SKM-1 (cell line): Measurements from ENCODE around the gene INTS15.
A peak's percentile ranks its signal among the peaks of the same experiment; 100 is the strongest.
"Not testable (repeated sequence)": the region's sequence is repeated elsewhere in the genome, so short reads cannot be mapped to it uniquely, and the experiment has no call there.

Experiments used
- DNase-seq: peaks from one replicate; lab custom pipeline; 2025; ENCODE audit not compliant: unreplicated experiment; lab: John Stamatoyannopoulos, UW

Gene INTS15

GRCh38 chr7:6576867-6577368, 12.9 kb upstream of the INTS15 start:
- not testable (repeated sequence) for DNase-seq

DNA sequence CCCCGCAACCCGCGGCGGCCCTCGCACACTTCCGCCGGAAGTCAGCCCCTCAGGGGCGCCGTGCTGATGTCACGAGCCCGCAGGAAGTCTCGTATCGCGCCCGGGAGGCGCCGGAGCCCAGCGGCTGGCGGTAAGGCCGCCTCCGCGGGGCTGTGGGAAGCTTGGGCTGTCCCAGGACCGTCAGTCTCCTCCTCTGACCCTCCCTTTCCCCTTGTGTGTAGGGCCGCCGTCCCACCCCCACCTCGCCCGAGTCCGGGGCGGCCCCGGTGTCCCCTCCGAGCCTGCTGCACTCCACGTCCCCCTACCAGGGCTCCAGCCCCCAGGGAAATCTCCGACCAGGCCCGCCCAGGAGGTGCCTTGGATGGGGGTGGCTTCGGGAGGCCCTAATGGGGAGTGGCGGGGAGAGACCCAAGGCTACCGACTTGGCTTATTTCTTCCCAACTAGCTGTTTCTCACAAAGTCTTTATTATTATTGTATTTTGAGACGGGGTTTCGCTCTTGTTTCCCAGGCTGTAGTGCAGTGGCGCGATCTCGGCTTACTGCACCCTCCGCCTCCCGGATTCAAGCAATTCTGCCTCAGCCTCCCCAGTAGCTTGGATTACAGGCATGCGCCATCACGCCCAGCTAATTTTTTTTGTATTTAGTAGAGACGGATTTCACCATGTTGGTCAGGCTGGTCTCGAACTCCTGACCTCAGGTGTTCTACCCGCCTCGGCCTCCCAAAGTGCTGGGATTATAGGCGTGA, 12.3 kb upstream of the INTS15 start, which contains the start of gene ZDHHC4:
Gene ZDHHC4, plus strand, starts transcription at position 86 of the 745 bp plus-strand sequence. CDS start 3,108 bp downstream, outside the sequence.
- peak; percentile 66 for DNase-seq

- no peak for DNase-seq
These were observed 11.4 kb upstream of the INTS15 start for GRCh38 chr7:6578114-6579084.

GRCh38 chr7:6579446-6579845, 10.4 kb upstream of the INTS15 start:
- peak; percentile 18 for DNase-seq

- not testable (repeated sequence) for DNase-seq
These were observed 3.9 kb upstream of the INTS15 start for GRCh38 chr7:6585746-6586432.

- DNase-seq, result no peak
These were observed 1.3 kb upstream of the INTS15 start for GRCh38 chr7:6588566-6588965.

GRCh38 chr7:6589151-6589828, 531 bp upstream of the INTS15 start:
- DNase-seq, result no peak

- no peak for DNase-seq
These were observed 857 bp downstream of the INTS15 start for GRCh38 chr7:6590645-6591110.

GRCh38 chr7:6600093-6600492, 10.3 kb downstream of the INTS15 start:
- no peak for DNase-seq

DNA sequence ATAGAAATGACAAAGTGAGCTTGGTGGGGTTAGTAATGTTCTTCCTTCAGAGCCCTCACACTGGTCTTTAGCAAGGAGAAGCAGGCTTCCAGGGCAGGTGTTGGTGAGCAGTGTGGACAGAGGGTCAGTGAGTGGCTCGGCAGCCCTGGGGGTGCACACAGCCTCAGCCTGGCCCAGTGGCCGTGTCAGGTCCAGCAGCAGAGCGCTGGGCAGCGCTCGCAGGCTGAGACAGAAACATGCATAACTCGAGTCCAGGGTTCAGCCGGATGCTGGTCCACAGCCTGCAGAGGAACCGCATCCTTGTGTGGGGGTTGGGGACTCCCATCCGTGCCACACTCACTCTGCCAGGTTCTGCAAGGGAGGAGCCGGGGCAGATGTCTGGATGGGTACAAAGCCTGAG, 14.6 kb downstream of the INTS15 start:
- DNase-seq, result no peak

GRCh38 chr7:6606866-6607583, 17.2 kb downstream of the INTS15 start:
- DNase-seq, result no peak

DNA sequence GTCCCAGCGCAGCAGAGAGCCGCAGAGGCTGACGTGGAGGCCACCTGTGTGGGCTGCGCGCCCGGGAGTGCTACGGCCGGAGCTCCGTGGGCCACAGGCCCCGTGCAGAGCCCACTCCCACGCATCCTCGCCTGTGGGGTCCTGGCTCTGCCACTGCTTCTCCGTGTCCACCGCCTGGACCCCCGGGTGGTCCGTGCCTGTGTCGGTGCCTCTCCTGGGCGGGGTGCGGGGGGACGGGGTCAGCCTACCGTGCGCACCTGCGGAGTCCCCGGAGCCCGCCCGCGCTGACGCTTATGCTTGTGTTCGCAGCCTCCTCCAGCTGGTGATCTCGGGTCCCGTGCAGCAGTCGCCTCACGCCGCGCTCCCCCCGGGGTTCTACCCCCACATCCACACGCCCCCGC, 17.8 kb downstream of the INTS15 start:
- no peak for DNase-seq

DNA sequence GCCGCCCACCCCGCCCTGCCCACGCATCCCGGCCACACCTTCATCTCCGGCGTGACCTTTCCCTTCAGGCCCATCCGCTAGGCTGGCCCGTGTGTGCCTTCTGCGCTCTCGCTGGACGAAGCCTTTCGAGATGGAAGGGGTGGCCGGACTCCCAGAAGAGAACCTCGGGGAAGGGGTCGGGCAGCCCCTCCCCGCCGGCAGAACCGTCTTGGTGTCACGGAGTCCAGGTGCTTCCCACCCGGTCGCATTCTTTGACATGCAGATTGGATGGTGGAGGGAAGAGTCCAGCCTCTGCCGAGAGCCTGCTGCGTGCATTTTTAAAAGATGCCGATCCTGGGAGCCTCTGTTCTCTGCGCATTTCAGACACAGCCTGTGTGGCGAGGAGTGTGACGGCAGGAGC, 18.3 kb downstream of the INTS15 start:
- DNase-seq, result no peak

DNA sequence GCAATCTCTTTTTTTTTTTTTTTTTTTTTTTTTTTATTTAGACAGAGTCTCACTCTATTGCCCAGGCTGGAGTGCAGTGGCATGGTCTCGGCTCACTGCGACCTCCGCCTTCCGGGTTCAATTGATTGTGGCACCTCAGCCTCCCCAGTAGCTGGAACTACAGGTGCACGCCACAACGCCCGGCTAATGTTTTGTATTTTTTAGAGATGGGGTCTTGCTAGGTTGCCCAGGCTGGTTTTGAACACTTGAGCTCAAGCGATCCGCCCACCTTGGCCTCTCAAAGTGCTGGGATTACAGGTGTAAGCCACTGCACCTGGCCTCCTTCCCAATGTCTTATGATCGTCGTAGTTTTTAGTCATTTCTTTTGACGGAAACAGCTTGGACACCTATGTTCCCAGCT, 19.0 kb downstream of the INTS15 start:
- no peak for DNase-seq

DNA sequence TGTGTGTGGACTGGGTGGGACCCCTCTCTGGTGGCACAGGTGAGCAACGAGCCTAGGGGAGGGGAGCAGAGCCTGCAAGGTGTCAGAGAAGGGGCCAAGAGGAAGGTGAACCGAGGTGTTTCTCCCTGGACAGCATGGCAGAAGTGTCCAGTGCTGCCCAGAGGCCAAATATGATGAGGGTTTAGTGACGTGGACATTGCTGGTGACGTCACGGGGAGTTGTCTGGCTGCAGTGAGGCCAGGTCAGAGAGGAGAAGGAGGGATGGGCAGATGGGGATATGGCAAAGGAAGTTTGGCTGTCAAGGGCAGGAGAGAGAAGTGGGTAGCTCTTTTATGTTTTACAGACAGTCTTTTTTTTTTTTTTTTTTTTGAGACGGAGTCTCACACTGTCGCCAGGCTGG, 23.0 kb downstream of the INTS15 start:
- no peak for DNase-seq

GRCh38 chr7:6613706-6614105, 23.9 kb downstream of the INTS15 start:
- DNase-seq, result no peak

GRCh38 chr7:6614953-6615722, 25.3 kb downstream of the INTS15 start, which contains the start of gene ZNF853:
Gene ZNF853 (plus strand): TSS chr7:6615610. CDS start chr7:6616175, 565 bp downstream.
- no peak for DNase-seq

- no peak for DNase-seq
These were observed 26.1 kb downstream of the INTS15 start for GRCh38 chr7:6615723-6616555.
